GM12878 (cell line): ENCODE data around the gene C19orf73. TPM values are rescaled to one million over a fixed set of nuclear protein-coding genes. Genes with fewer than 3 reads are reported as not detected.

Experiments used
- ATAC-seq: fragments of 200-7000 bp; cut with Tn5 transposase; 3 replicates; pipeline ENCODE4 v1.9.1; 2020; ENCODE audit warnings: mild to moderate bottlenecking, moderate library complexity
- BruUV-seq: library from RNA; stranded (reverse); fragments of 400-500 nt; replicated peaks from 2 replicates; lab custom pipeline; 2021; lab: Mats Ljungman, UMichigan
- CTCF ChIA-PET: fragments of 300-600 bp; sonication (Branson Sonifier 250); formaldehyde crosslinking; extraction: SDS; loops from one replicate; lab custom pipeline; 2021; ENCODE audit warnings: inconsistent platforms; lab: Yijun Ruan, JAX
- POLR2A ChIA-PET: fragments of 350-600 bp; formaldehyde crosslinking; extraction: SDS; loops from one replicate; lab custom pipeline; 2021; ENCODE audit warnings: inconsistent platforms; lab: Charles Lee
- RAD21 ChIA-PET: fragments of 300-600 bp; sonication (Branson Sonifier 250); formaldehyde crosslinking; loops from one replicate; lab custom pipeline; 2023; ENCODE audit warnings: antibody characterized with exemption; ENCODE audit not compliant: unreplicated experiment; lab: Charles Lee
- SMC1A ChIA-PET: fragments of 300-600 bp; sonication (Branson Sonifier 250); formaldehyde crosslinking; loops from one replicate; lab custom pipeline; 2023; ENCODE audit not compliant: unreplicated experiment, uncharacterized antibody; lab: Charles Lee
- DNase-seq: peaks from one replicate; pipeline ENCODE4 v3.0.0-alpha.2; 2011; ENCODE audit warnings: low read depth, low spot score
- FAIRE-seq: peaks from 3 replicates; lab custom pipeline; 2011; peaks lifted over from hg19 to GRCh38; lab: Jason Lieb, UNC
- H2AFZ ChIP-seq: 2 replicates; pipeline ENCODE4 v1.6.0; 2011; ENCODE audit warnings: low read depth, low read length, control low read depth; ENCODE audit not compliant: control insufficient read depth
- H3K27ac ChIP-seq: 2 replicates; pipeline ENCODE4 v1.5.1; 2011; ENCODE audit warnings: control low read depth; ENCODE audit not compliant: control insufficient read depth, insufficient read depth
- H3K27me3 ChIP-seq, 2 experiments: replicated peaks in 1 of 2; 2 replicates each; pipeline versions ENCODE4 v1.6.0 to v1.6.1; 2011; ENCODE audit warnings: low read length in 1 of 2; ENCODE audit not compliant: control insufficient read depth in 2 of 2, insufficient read depth in 2 of 2
- H3K36me3 ChIP-seq, 2 experiments: 2 replicates each; pipeline ENCODE4 v1.5.1; 2011; ENCODE audit warnings: low read length in 1 of 2; ENCODE audit not compliant: control insufficient read depth in 2 of 2, insufficient read depth in 2 of 2
- H3K4me1 ChIP-seq: 2 replicates; pipeline ENCODE4 v1.6.1; 2011; ENCODE audit warnings: mild to moderate bottlenecking, low read length, moderate library complexity, mixed read lengths; ENCODE audit not compliant: control insufficient read depth, insufficient read depth
- H3K4me2 ChIP-seq: 2 replicates; pipeline ENCODE4 v1.6.0; 2011; ENCODE audit warnings: control low read depth; ENCODE audit not compliant: control insufficient read depth, insufficient read depth
- H3K4me3 ChIP-seq: fragments of 200-600 bp; sonication (generic); 2 replicates; pipeline ENCODE4 v1.5.1; 2016
- H3K79me2 ChIP-seq: 2 replicates; pipeline ENCODE4 v1.6.0; 2011; ENCODE audit warnings: low read length; ENCODE audit not compliant: control insufficient read depth, insufficient read depth
- H3K9ac ChIP-seq: 2 replicates; pipeline ENCODE4 v1.8.0; 2011; ENCODE audit warnings: low read length, control low read depth, mixed read lengths; ENCODE audit not compliant: control insufficient read depth, insufficient read depth
- H3K9me3 ChIP-seq: replicated peaks from 3 replicates; pipeline ENCODE4 v1.5.1; 2011; ENCODE audit warnings: mild to moderate bottlenecking, low read length; ENCODE audit not compliant: control insufficient read depth, insufficient read depth
- H4K20me1 ChIP-seq: 2 replicates; pipeline ENCODE4 v1.6.0; 2011; ENCODE audit not compliant: control insufficient read depth, insufficient read depth
- CHD1 ChIP-seq: IDR thresholded peaks from 2 replicates; pipeline ENCODE4 v1.6.1; 2012; ENCODE audit warnings: low read depth, low read length, improper control_type of control experiment
- FOS ChIP-seq: IDR thresholded peaks from 3 replicates; pipeline ENCODE4 v1.6.1; 2011; ENCODE audit warnings: borderline replicate concordance; ENCODE audit not compliant: insufficient read length; ENCODE audit errors: extremely low read depth
- FOXM1 ChIP-seq: IDR thresholded peaks from 2 replicates; pipeline ENCODE4 v1.6.1; 2012; ENCODE audit warnings: low read depth, mild to moderate bottlenecking, inconsistent platforms, low read length, moderate library complexity
- HDGF ChIP-seq: fragments of 450-650 bp; IDR thresholded peaks from 2 replicates; pipeline ENCODE4 v1.6.1; 2016; ENCODE audit warnings: antibody characterized with exemption
- IKZF1 ChIP-seq: fragments of 450-650 bp; conservative IDR thresholded peaks from 2 replicates; pipeline ENCODE4 v1.6.1; 2017; ENCODE audit warnings: antibody characterized with exemption, mild to moderate bottlenecking
- JUND ChIP-seq: IDR thresholded peaks from 2 replicates; pipeline ENCODE4 v1.6.1; 2012; ENCODE audit warnings: low read depth, mild to moderate bottlenecking, low read length, improper control_type of control experiment, moderate library complexity
- NBN ChIP-seq: fragments of 450-650 bp; IDR thresholded peaks from 2 replicates; pipeline ENCODE4 v1.6.1; 2016
- RUNX3 ChIP-seq: IDR thresholded peaks from 2 replicates; pipeline ENCODE4 v1.6.1; 2012; ENCODE audit warnings: low read length, inconsistent platforms
- SUPT20H ChIP-seq: IDR thresholded peaks from 2 replicates; pipeline ENCODE4 v1.6.1; 2011; ENCODE audit warnings: low read depth, mild to moderate bottlenecking, low read length, moderate library complexity, borderline replicate concordance; ENCODE audit not compliant: control insufficient read depth
- TCF12 ChIP-seq: IDR thresholded peaks from 2 replicates; pipeline ENCODE4 v1.6.1; 2011; ENCODE audit warnings: low read depth, mild to moderate bottlenecking, low read length
- USF2 ChIP-seq: IDR thresholded peaks from 2 replicates; pipeline ENCODE4 v1.6.1; 2011; ENCODE audit warnings: low read depth, low read length, improper control_type of control experiment, borderline replicate concordance
- ZBTB4 ChIP-seq: fragments of 450-650 bp; formaldehyde crosslinking; IDR thresholded peaks from 2 replicates; pipeline ENCODE4 v1.4.0; 2022; ENCODE audit warnings: mild to moderate bottlenecking, moderate library complexity
- ZNF384 ChIP-seq: IDR thresholded peaks from 2 replicates; pipeline ENCODE4 v1.6.1; 2012; ENCODE audit warnings: low read depth, mild to moderate bottlenecking, low read length, improper control_type of control experiment, borderline replicate concordance
- ZNF687 ChIP-seq: fragments of 450-650 bp; IDR thresholded peaks from 2 replicates; pipeline ENCODE4 v1.6.1; 2017; ENCODE audit warnings: mild to moderate bottlenecking, moderate library complexity
- WGBS: methylation state at CpG from one replicate; pipeline ENCODE4 v1.1.6; 2016; ENCODE audit warnings: low lambda C conversion rate; ENCODE audit not compliant: insufficient replicate concordance, insufficient coverage; ENCODE audit errors: missing lambda C conversion rate; 5-methylcytosine and 5-hydroxymethylcytosine counted together
- in situ Hi-C: fragments of 300-500 bp; cut with MboI; formaldehyde crosslinking; loops from 9 replicates; pipeline ENCODE4 v1.14.3; 2018; ENCODE audit warnings: mixed read lengths
- intact Hi-C: fragments of 100-400 bp; cut with micrococcal nuclease; formaldehyde crosslinking; loops from one replicate; pipeline ENCODE4 v1.14.2; 2022; ENCODE audit not compliant: unreplicated experiment
- polyA plus RNA-seq, 11 experiments: library from polyadenylated mRNA; depleted of rRNA in 4 of 11; unstranded in 6 of 11; stranded (reverse) in 5 of 11; fragments of >200 nt; fragmentation: Nextera tagmentation in 4 of 11; fragmentation: Illumina TruSeq in 1 of 11; extraction: Ambion mirVana in 4 of 11; extraction: Trizol in 1 of 11; gene quantifications; 1 replicate in 1 of 11; 2 replicates in 10 of 11; pipeline versions ENCODE4 v1.2.1 to v1.2.3, GENCODE V29; 2011 to 2016; ENCODE audit warnings: inconsistent platforms in 2 of 11, missing spikeins in 2 of 11, low read depth in 1 of 11
- total RNA-seq, 4 experiments: library from RNA; depleted of rRNA in 3 of 4; stranded (reverse); fragments of >200 nt in 3 of 4; fragmentation: Illumina TruSeq in 1 of 4; extraction: Trizol in 1 of 4; gene quantifications; 2 replicates each; pipeline versions ENCODE4 v1.2.1 to v1.2.3, GENCODE V29; 2013 to 2021

The C19orf73 gene
- total and polyA plus RNA-seq, 10 of the 15 experiments (the other 5 are each of a cell fraction or from before 2014, with no cell fraction given), result 0.20 to 2.0 (median 0.80) TPM

- H3K4me3 ChIP-seq, result no peak overlapping the region
- no peaks in the 10 kb centered on the region; the same call in 2 of the 3 replicates for H3K9me3 ChIP-seq
- no peak overlapping the region for H3K27ac ChIP-seq
- ChIA-PET RAD21 (no interaction called here), SMC1A (no interaction called here), POLR2A (interaction anchor here (0.6 to 1.4 kb wide), 4 partner anchors 10 to 443 kb away, joined by 4 to 6 read pairs (median 4); partner anchors contain the start of gene LIN7B), CTCF (interaction anchor here (0.7 kb wide), 1 partner anchor 175 kb away, joined by 3 read pairs; no protein-coding TSS in a partner anchor)
- ATAC-seq (no peak), DNase-seq (no peak), FAIRE-seq (no peak)
- H3K36me3 ChIP-seq, result no peaks in the 10 kb centered on the region
- H3K79me2 ChIP-seq, result no peaks in the 10 kb centered on the region
- no peak overlapping the region for H2AFZ ChIP-seq
- H3K4me2 ChIP-seq, result no peak overlapping the region
- in situ Hi-C loops, result no loop called here
- peaks cover 3% of the 10 kb centered on the region; the same call in 1 of the 2 replicates for H3K4me1 ChIP-seq
- no peak overlapping the region for H3K9ac ChIP-seq
- H4K20me1 ChIP-seq, result no peaks in the 10 kb centered on the region
- no peaks in the 10 kb centered on the region for H3K27me3 ChIP-seq
- intact Hi-C loops, result no loop called here
- TF ChIP-seq USF2, result no peak
- no peak for TF ChIP-seq FOS
- TF ChIP-seq SUPT20H, result no peak
- TF ChIP-seq ZNF384, result no peak
- no peak for TF ChIP-seq HDGF
- no peak for TF ChIP-seq FOXM1
- TF ChIP-seq NBN, result no peak
- no peak for TF ChIP-seq ZNF687
- no peak for TF ChIP-seq ZBTB4
- no peak for TF ChIP-seq RUNX3
- no peak for TF ChIP-seq TCF12
- TF ChIP-seq JUND, result no peak
- no peak for TF ChIP-seq IKZF1
- no peak for TF ChIP-seq CHD1
- 87% methylated on average over 2 of the region's 4 CpGs for WGBS
- BruUV-seq, result no TSS peak
Observed at GRCh38 chr19:49126575-49126974, 7.6 kb upstream of the C19orf73 start.
